GM19467 (cell line): ENCODE data around the gene GABPB1.
A peak's percentile ranks its signal among the peaks of the same experiment; 100 is the strongest.

Source experiments
- ATAC-seq: cut with Tn5 transposase; IDR thresholded peaks from one replicate; pipeline ENCODE4 v1.9.1; 2021; ENCODE audit warnings: mild to moderate bottlenecking, moderate library complexity; ENCODE audit not compliant: unreplicated experiment

Gene GABPB1

DNA sequence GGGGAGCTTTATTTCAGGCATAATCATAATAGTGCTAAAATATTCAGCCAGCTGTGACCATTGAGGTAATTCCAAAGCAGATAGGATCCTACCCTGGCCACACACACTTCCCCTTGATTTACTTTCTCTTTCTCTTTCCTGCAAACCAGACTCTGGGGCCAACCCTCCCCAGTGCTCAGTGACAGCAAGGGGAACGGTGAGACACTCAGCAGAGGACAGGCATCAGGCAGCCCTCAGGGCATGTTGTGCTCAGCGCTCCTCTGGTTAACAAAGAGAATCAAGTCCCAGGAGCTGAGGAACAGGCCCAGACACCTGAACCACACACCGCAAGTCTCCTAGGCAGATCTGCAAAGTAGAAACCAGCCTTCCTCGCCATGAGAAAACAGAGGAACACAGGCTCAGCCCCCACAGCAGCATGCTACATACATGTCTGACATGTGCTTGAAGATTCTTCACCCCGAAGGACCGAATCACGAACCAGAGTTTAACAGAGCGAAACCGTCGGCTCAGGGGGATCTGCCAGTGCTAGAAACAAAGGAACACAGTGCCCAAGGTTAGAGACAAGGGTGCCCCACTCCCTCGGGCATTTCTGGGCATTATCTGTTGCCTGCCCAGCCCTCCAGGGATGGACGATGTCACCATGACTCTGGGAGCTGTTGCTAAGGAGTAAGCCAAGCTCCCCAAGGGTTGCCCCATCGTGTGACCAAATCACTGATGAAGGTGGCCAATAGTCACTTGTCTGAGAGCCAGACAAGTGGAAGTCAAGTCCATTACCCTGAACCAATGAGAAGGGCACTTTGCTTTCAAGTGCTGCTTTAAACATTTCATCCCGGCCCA, 107.0 kb downstream of the GABPB1 start:
- ATAC-seq: peak; percentile 95

DNA sequence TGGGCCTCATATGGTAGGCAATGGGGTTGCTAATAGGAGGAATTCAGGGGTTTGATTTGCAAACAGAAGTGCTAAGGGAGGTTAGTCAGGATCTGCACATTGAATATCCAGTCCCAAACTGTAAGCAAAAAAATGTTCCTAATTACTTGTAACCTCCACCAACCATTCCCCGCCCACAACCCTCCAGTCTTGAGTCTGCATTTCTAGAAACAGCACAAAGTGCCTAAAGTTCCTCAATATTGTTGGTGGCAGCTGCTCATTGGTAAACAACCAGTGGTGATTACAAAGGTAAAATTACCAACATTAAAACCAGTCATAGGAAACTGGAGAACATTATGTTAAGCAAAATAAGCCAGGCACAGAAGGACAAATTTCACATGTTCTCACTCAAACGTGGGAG, 108.4 kb downstream of the GABPB1 start:
- no peak for ATAC-seq

GRCh38 chr15:50244959-50245624, 109.9 kb downstream of the GABPB1 start:
- no peak for ATAC-seq

- ATAC-seq: no peak
Observed at GRCh38 chr15:50244153-50244552, 110.8 kb downstream of the GABPB1 start.

DNA sequence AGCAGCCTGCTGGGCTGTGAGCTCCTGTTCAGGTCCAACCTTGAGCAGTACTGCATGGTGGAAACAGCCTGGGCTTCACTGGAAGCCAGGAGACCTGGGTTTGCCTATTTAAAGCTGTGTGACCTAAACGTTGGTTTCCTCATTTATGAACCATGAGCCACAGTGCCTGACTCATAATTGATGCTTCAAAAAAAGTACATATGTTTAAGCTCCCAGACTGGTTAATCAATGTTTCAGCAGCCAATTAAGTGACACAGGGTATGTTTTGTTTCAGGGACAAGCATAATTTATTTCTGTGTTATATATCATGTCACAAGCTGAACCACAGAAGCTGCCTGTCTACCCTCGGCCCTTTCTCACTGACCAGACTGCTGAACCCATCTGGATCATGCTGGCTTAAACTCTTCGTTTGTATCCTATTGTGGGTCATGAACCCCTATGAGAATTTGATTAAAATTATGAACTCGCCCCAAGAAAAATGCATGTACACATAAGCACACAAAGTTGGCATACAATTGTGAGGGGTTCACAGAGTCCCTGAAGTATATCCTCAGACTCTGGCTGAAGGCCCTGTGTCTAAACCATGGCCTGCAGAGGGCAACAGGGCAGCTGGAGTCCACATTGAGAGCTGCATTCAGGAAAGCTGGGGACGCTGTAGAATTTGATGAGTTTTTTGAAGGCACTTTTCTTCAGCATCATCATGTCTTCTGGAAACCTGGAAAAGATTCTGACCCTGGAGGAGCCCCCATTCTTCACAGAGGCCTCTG, 113.1 kb downstream of the GABPB1 start:
- no peak for ATAC-seq

- ATAC-seq: no peak
Observed at GRCh38 chr15:50238255-50238654, 116.7 kb downstream of the GABPB1 start.

DNA sequence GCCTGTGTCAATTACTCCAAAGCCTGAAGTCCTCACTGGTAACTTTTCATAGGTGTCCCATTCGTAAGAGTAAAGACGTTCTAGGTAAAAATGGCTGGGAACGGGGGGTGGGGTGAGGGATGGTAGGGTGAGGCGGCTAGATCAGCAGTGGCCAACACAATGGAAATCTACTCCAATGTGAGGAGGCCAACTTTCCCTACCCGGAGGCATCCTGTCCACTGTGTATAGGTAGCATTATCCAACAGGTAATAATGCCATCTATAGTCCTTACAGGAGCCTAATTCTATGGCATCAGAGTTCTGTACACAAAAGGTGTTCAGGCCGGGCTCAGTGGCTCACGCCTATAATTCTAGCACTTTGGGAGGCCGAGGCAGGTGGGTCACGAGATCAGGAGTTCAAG, 118.6 kb downstream of the GABPB1 start:
- ATAC-seq: no peak

GRCh38 chr15:50235794-50236193, 119.2 kb downstream of the GABPB1 start:
- no peak for ATAC-seq

GRCh38 chr15:50234764-50235163, 120.2 kb downstream of the GABPB1 start:
- no peak for ATAC-seq

DNA sequence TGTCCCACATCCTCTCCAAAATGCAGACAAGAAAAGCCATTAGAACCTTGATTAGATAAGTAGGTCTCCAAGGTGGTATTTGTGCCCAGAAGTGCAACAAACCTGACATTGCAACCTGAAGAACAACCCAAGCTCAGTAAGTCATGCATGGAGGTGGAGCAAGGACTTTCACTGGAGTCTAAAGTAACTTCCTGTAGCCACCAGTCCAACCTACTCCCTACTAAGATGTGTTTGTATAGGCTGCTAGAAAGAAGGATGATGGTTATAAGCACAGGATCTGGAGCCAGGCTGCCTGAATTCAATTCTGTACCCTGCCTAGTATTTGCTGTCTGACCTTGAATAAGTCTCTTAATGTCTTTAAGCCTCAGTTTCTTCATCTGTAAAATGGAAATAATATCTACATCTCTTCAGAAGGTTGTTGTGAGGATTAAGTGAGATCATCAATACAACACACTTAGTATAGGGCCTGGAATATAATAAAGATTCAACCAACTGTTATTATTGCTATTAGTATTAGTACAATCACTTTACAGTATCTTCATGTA, 121.7 kb downstream of the GABPB1 start:
- ATAC-seq: no peak

DNA sequence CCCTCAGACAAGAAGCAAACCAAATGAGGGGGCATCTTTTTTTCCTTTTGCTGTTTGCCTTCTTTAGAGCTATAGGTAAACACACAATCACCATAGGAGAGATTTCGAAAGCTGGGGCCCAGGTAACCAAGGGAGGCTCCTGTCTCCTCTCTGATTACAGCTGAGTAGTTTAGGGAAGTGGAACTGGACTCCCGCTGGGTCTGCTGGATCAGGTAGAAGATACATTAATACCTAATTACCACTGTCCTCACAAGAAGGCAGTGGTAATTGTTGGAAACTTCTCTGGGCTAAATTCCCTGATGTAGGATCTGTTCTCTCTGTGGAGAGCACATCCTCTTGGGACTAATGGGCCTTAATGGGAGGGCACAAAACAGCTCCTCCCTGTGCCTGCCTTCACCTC, 122.2 kb downstream of the GABPB1 start:
- no peak for ATAC-seq

GRCh38 chr15:50231761-50232160, 123.2 kb downstream of the GABPB1 start:
- no peak for ATAC-seq

GRCh38 chr15:50229336-50229735, 125.7 kb downstream of the GABPB1 start:
- ATAC-seq: no peak

DNA sequence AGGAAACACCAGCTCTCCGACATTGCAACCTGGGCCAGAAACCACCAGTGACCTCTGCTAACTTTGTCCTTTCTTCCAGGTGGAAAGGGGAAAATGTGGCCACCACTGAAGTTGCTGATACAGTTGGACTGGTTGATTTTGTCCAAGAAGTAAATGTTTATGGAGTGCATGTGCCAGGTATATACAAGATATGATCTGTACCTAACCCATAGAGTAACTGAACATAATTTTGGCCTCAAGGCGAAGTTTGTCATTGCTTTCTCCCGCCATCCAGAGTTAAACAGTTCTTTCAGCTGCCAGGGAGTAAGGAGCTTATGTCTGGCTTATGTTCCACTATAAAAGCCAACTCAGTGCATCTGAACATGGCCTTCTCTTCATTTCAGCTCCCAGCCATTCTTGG, 126.1 kb downstream of the GABPB1 start:
- ATAC-seq: no peak

GRCh38 chr15:50227076-50227475, 127.9 kb downstream of the GABPB1 start:
- no peak for ATAC-seq

DNA sequence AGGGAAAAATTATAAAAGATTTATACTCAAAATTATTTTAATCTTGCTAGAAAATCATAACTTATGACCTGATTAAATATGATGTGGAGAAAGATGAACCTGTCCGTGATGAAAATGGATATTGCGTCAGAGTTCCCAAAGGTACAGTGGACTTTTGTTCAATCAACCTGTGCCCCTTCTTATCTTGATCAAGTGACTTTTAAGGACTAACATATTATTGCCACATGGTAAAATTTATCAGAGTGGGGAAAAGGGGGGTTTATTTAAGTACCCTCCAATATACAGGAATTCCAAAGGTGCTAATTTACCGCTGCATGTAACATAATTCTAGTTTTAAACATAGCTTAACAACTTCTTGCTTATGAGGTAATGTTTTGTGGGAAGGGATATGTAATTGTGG, 129.1 kb downstream of the GABPB1 start:
- no peak for ATAC-seq
